Measurements from ENCODE around the gene SIN3B.

Gene SIN3B

DNA sequence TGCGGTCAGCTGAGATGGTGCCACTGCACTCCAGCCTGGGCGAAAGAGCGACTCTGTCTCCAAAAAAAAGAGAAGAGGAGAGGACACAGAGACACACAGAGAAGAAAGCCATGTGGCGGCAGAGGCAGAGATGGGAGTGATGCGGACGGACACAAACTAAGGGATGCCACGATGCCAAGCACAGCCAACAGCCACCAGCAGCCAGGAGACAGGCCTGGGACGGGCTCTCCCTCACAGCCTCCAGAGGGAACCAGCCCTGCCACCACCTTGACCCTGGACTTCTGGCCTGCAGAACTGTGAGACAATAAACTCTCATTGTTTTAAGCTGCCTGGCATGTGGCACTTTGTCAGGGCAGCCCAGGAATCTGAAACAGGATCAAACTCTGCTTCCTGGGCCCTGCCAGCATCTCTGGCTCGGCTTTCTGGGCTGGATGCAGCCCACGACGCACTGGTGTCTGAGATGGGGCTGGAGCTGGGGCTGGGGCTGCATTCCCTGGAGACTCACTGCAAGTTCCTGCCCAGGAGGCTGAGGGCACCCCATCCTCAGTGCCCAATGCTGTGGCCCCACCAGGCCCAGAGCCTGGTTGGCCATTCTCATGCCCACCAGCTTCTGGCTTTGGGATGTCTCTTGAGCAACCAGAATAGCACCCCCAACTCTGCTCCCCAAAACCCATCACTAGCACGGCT lies 62.6 kb downstream of the SIN3B start:
- no peak for DNase-seq

DNA sequence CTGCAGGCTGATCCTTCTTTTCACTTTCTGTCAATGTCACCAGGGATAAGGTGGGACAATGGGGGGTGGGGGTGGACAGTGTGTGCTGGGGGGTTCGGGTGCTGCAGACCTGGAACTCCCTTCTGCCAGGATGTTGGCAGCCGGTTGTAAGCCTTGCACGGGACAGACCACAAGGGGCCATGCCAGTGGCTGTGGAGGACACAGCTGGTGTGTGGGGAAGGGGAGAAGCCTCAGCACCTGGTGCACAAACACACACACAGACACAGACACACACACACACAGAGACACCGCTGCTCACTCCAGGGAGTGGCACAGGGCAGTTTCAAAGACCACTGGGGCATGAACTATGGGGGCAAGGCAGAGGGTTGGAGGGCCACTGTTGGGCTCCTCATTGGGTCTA lies 63.2 kb downstream of the SIN3B start:
- DNase-seq = no peak

DNA sequence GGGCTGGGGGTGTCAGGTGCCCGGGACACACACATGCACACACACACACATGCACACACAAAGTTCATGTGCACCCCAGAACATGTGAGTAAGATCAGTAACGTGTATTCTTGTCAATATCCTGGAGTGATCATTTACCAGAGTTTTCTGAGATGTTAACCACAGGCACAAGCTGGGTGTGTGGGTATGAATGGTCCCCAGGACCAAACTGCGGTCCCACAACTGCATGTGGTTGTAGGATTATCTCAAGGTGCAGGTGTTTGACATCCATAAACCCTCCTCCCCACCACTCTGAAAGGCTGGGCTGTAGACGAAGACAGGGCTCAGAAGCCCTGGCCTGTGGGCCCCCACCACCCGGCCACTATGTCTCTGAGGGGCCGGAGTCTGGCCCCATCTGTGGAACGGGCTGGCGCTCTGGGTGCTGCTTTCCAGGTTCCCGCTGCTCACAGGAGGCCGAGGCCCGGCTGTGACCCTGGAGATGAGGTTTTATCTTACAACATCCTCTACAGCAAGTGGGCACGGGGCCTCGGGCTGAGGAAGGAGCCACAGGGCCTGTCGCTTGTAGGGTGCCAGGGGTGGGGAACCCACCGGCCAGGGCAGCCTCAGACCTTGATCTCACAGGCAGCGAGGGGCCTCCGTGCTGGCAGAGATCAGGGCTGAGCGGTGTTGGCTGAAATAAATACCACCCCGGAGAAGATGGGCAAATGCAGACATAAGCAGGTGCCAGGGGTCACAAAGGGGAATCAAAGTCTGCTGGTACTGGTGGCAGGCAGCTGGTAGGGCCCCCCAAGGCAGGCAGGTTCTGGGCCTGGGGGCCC lies 63.9 kb downstream of the SIN3B start:
- no peak for DNase-seq

DNA sequence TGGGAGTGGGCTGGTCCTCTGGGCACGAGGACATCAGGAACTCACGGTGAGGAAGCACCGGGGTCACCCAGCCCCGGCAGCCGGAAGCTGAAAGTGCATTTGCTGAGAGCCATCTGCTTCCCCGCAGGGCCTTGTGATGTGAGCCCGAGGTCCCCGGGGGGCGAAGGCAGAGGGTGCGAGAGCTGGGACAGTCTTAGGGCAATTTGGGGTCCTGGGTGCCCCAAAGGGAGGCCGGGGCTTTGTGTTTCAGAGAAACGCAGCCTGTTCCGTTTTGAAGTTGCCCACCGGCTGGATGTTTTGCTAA lies 64.4 kb downstream of the SIN3B start:
- DNase-seq = no peak

DNA sequence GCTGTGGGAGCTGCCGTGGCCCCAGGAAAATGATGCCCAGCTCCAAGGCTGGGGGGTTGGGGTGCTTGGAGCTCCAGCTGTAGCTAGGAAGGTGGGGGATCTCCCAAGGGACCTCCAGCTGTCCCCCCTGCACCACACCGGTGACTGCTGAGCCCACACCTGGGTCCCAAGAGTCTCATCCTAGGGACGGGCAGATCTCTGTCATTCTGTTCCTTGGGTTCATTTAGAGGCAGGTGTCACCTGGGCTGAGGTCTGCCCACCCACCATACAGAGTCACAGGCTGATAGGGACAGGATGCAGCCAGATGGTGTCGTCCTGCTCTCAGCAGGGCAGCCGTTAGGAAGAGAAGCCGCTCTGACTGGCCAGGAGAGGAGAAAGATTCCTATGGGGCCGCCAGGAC lies 64.9 kb downstream of the SIN3B start:
- DNase-seq = no peak

DNA sequence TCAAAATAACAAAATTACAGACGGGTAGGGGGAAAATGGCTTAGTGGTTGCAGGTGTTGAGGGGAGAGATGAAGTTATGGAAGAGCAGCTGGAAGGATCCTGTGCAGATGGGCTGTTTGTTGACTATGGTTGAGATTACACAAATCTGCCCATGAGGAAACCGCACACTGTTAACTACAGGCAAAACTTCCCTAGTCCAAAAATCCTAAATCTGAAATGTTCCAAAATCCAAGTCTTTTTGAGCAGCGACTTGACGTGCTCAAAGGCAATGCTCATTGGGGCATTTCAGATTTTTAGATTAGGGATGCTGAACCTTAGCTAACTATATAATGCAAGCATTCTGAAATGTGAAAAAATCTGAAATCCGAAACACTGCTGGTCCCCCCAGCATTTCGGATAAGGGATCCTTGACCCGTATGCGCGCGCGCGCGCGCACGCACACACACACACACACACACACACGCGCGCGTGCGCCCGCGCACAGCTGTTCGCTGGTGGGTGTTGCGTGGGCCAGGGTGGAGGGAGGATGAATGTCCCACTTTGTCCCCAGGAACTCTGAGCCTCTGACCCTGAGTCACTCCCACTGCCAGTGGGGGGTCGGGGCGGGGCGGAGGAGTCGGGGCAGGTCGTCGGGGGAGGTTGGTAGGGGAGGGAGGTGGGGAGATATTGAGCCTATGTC lies 66.4 kb downstream of the SIN3B start:
- DNase-seq = no peak

DNA sequence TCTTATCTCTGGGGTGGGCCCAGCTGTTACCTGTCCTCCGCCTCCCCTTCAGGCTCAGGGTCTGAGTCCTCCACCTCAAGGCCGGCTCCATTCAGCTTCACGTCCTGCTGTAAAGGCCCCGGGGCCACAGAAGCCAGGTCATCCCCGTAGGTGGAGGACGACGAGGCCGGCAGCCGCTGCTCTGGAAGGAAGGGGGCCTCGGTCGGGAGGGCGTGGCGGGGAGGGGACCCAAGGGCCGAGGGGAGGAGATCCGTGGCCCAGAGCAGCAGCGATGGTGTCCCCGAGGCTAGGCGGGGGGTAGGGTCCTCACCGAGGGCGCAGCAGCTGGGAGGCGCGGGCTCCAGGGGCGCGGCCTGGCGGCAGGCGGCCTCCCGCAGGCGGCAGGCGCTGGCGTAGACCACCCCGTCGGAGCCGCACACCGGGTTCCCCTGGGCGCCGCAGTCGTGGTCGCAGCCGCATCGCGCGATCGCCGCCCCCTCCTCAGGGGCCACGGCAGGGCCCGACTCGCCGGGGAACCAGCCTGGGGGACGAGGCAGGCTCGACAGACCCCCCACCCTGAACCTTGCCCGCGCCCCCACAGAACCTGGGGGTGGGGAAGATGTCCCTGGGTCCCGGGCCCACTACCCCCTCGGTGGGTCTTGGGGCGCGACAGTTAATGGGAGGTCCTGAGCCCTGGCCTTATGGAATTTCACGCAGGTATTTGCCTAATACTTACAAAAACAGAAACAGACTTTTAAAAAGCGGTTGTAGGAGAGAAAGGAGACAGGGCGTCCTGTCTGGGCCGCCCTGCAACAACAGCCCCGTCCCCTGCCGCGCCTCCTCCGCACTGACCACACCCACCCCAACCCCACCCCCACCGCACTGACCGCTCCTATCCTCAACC lies 67.2 kb downstream of the SIN3B start:
- no peak for DNase-seq

DNA sequence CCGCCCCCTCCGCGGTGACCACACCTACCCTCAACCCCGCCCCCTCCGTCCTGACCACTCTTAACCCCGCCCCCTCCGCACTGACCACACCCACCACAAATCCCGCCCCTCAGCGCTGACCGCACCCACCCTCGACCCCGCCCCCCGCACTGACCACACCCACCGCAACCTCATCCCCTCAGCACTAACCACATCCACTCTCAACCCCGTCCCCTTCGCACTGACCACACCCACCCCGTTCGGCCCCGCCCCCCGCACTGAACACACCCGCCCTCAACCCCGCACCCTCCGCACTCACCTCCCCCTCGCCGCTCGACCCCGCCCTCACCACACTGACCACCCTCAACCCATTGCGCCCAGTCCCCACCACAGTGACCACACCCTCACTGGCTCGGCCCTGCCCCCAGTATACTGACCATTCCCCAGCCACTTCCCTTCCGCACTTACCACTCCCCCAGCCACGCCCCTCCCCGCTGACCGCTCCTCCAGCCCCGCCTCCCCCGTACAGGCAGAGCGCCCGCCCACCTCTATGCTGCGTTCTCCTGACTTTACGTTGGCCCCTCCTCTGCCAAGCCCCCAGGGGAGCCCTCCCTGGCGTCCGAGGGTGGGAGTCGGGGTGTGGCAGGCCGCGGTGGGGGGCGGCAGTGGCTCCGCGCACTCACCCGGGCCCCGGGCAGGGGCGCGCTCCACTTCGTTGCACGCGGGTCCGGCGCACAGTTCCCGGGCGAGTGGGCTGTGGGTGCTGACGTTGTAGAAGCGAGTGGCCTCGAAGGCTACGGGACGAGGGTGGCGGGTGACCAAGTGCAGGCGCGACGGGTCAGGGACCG lies 68.0 kb downstream of the SIN3B start:
- DNase-seq = no peak

DNA sequence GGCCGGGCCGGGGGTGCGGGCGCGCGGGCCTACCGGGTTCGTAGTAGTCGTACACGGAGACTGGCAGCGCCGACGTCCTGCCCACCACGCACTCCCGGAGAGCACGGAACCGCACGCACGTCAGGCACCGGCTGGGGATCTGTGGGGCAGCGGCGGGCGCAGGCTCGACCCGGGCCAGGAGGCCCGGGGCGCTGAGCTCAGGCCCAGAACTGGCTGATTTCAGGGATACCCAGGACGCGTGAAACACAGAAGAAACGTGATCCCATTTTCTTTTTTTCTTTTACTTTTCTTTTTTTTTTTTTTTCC lies 68.6 kb downstream of the SIN3B start:
- DNase-seq = no peak

DNA sequence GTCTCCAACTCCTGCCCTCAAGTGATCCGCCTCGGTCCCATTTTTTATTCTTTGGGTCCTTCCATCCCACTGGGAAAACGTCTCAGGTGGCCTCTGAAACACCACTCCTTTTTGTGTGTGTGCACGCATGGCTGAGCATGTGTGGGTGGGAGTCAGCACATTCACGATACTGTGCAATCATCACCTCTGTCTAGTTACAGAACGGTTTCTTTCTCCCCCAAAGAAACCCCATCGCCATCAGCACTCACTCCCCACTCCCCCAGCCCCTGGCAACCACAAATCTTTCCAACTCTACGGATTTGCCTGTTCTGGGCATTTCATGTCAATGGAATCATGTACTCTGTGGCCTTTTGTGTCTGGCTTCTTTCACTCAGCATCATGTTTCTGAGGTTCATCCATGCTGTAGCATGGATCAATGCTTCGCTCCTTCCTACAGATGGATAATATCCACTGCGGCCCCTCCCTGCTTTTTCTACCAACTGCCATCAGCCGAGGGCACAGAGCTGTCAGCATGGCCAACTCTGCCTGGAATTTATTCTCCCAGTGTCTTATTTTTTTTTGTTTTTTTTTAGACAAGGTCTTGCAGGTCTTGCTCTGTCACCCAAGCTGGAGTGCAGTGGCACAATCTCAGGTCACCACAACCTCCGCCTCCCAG lies 69.3 kb downstream of the SIN3B start:
- DNase-seq = no peak

DNA sequence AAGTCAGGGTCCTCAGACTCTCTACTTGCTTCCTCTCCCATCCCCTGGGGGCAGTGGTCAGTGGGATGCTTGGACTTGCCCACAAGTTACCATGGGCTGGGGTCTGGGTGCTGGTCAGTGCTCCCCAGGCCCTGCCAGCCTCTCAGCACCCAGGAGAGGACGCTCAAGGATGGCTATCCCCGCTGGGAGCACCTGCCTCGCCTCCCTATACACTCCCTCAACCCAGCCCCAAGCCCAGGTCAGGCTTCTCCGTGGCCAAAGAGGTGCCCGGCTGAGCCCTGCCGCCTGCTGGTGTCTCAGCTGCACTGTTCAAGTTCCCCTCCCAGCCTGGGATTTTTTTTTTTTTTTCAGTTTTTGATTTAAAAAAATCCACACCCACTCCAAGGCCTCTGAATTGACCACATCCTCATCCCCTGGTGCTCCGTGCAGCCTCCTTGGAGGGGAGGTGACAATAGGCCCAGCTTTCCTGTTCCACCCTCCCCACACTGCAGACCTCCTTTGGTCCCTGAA lies 70.4 kb downstream of the SIN3B start:
- peak; percentile 10 to 20 for DNase-seq

DNA sequence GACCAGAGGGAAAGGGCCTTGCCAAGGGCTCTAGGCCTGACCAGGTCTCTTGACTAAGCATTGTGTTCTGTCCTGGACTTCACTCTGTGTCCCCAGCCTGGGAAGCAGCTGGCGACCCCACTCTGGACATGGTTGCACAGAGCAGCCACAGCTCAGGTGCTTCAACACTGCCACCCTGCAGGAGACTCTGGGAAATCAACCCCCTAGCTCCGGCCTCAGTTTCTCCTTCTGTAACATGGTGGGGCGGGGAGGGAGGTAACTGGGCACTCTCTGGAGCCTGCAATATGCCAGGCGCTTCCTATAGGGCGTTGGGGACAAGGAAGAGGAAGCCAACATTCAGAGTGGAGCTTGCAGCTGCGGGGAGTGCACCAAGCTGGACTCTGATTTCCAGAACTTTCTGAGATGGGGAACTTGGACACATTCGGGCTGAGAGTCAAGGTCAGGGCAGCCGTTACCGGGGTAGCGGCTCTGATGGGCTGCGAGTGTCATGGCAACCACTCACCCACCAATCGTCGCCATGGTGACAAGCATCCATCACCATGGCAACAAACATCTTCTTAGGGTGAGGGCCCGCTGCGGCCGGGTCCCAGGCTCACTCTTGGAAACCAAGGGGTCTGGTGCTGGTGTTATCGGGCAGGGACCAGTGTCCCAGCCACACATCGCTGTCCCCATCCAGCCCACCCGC lies 72.4 kb downstream of the SIN3B start:
- no peak for DNase-seq

DNA sequence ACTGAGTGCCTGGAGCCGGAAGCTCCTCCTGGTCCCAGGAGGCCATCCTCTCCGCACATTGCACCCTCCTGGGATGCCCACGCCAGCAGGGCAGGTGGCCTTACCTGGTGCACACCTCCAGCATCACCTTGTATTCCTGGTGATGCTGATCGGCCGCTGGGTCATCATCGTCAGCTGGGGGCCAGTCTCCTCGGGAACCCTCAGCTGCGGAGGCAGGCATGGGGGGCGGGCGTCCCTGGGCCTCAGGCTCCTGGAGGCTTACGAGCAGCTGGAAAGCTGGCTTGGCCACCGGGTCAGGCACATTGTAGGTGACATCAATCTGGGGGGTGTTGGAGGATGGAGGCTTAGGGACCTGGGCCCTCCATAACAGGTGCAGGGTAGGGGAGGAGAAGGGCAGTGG lies 73.3 kb downstream of the SIN3B start:
- DNase-seq = no peak

DNA sequence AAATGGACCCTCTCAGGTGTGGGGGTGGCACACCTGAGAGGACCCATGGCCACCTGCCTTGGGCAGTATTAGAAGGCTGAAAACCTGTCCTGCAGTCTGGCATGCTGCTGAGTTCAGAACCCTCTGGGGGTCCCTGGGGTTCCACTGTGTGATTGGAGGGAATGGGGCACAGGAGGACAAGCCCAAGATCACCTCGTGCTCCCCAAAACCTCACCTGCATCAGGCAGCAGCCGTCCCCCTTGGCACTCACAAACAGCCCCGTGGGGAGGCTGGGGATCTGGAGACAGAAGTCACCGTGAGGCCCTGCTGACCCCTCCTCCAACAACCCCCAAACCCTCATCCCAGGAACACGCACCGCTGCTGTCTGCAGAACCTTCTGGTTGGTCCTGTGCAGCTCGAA lies 74.1 kb downstream of the SIN3B start:
- DNase-seq = no peak

DNA sequence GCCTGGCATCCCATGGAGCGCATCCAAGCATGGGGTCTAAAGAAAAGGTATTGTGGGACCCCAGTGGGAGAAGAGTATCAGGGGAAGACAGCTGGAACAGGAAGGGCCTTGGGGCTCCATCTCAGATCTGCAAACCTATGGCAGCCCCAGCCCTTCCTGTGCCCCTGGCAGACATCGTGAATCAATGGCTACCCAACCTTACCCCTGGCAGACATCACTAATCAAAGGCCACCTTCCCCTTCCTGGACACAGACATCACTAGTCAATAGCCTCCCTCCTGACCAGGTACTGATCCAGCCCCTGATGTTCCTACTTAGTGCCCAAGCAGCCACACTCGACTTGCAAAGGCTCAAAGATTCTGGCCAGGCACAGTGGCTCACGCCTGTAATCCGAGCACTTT lies 75.4 kb downstream of the SIN3B start:
- DNase-seq = no peak

DNA sequence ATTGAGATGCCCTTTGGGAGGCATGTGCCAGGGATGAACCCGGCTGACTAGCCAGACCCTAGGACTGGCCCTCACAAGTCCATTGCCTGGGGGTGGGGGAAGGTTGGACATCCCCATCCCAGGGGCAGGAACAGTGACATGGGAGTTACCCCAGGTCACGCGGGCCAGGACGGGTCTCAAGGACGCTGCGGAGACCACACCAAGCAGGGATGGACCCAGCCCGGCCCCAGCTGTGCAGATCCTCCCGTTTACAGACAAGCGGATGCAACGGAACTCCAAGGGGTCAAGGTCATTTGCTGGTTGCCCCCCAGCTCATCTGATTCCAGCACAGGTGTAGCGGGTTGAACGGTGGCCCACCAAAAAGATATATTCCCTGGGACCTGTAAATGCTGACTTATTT lies 79.6 kb downstream of the SIN3B start:
- no peak for DNase-seq

DNA sequence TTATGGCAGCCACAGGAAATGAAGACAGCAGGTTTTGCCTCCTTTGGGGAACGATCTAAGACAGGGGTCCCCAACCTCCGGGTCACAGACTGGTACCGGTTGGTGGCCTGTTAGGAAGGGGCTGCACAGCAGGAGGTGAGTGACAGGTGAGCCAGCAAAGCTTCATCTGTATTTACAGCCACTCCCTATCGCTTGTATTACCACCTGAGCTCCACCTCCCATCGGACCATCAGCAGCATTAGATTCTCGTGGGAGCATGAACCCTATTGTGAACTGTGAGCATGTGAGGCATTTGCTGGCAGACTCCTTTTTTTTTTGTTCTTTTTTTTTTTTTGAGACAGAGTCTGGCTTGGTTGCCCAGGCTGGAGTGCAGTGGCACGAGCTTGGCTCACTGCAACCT lies 81.8 kb downstream of the SIN3B start:
- DNase-seq = no peak

DNA sequence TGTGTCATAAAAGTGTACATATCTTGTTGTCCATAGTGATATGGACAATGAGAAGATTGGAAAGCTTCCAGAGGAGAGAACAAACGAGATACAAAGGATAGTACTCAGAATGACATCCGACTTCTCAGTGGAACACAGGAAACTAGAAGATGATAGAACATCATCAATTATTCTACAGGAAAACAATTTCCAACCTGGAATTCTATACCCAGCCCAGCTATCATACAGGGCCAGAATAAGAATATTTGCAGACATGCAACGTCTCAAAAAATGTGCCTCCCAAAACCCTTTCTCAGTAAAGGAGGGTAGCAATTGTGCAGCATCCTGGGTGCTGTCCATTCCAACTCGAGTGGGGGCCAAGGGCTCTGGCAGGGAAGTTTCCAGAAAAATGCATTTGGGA lies 83.6 kb downstream of the SIN3B start:
- no peak for DNase-seq

DNA sequence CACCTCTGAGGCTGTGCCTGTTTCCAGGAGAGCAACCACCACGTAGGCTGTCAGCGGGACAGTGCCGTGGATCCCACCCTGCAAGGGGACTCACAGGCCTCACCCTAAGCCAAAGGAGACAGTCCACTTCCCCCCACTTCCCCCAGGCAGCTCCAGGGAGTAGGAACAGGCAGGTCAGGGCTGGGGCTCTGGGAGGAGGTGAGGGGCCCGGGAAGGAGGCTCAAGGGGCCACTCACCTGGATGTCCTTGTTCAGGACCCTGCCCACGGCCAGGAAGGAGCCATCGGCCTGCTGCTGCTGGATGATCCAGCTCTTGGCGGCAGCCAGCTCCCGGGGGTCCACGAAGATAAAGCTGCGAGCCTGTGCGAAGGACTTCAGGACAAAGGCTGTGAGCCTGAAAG lies 85.2 kb downstream of the SIN3B start:
- no peak for DNase-seq

DNA sequence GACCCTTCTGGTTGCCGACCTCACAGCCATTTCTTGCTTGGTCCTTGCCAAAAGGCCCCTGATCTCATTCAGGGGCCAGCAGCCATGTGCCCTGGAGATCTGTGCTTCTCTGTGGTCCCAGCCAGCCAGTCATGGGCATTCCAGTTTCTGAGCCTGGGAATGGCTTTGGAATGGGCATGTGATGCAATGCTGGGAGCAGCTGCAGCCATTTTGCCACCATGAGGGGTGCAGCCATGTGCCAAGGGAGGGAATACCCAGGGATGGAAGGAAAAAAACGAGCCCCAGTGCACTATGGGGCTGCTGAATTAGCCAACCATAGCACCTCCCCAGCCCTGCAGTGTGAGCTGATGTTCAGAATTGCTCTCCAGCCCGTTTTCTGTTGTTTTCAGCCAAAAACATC lies 85.9 kb downstream of the SIN3B start:
- DNase-seq = no peak

DNA sequence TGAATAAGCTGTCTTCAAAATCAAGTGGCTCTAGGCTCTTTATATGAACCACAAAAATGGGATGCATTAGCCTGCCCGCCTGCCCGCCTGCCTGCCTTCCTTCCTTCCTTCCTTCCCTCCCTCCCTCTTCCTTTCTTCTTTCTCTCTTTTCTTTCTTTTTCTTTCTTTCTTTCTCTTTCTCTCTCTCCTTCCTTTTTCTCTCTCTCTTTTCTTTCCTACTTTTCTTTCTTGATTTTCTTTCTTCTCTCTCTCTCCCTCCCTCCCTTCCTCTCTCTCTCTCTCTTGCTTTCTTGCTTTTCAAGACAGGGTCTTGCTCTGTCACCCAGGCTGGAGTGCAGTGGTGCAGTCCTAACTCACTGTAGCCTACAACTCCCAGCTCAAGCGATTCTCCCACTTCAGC lies 86.5 kb downstream of the SIN3B start:
- DNase-seq = no peak

All from AML-193 (cell line).